Uterus (tissue), 4 donors: ENCODE measurements around the gene PSMD4. TPM values are rescaled to one million over a fixed set of nuclear protein-coding genes. Genes with fewer than 3 reads are reported as not detected.

Source experiments
- small RNA-seq: library from RNA; depleted of rRNA; stranded (forward); fragments of <200 nt; gene quantifications from one replicate; pipeline ENCODE3, GENCODE V24; 2016
- total RNA-seq, 4 donors: library from RNA; depleted of rRNA in 3 of 4; stranded (reverse); fragments of >200 nt in 3 of 4; gene quantifications; one replicate each; pipeline versions ENCODE4 v1.1.0 to v1.2.4, GENCODE V29; 2014 to 2023
- donor health status: DM: yes; HTN: yes; CAD: no.

Gene PSMD4
- total RNA-seq, 4 donors from 2014 or later, result 73.5 to 114 (median 89.1) TPM

Small RNAs within 50 kb of the gene (small RNA-seq; reads per million reads assigned to genes)
- gene RN7SL444P, result not detected

Other genes with a start within 250 kb of the PSMD4 start
- gene MINDY1, start 247.8 kb upstream of the PSMD4 start, total RNA-seq, result 10 to 100 TPM in 3 of 4 donors, 1 to 10 TPM in 1; 10.0 to 37.7 (median 24.6) TPM
- 10 to 100 TPM in 3 of 4 donors, 1 to 10 TPM in 1; 10.0 to 26.4 (median 20.1) TPM for gene PRUNE1, start 246.3 kb upstream of the PSMD4 start, total RNA-seq
- gene BNIPL, start 218.1 kb upstream of the PSMD4 start, total RNA-seq, result under 1 TPM in 2 of 4 donors, not detected in 2; 0.24 to 0.55 TPM
- 1 to 10 TPM in 3 of 4 donors, under 1 TPM in 1; 0.59 to 8.5 (median 3.8) TPM for gene C1orf56, start 207.0 kb upstream of the PSMD4 start, total RNA-seq
- gene CDC42SE1, start 195.1 kb upstream of the PSMD4 start, total RNA-seq, result 10 to 100 TPM; 21.5 to 80.8 (median 39.4) TPM
- gene MLLT11, start 194.3 kb upstream of the PSMD4 start, total RNA-seq, result 10 to 100 TPM in 1 of 4 donors, 1 to 10 TPM in 3; 1.3 to 10.6 (median 5.6) TPM
- gene GABPB2, start 184.0 kb upstream of the PSMD4 start, total RNA-seq, result 100 to 1,000 TPM in 1 of 4 donors, 10 to 100 TPM in 2, 1 to 10 TPM in 1; 7.4 to 285 (median 21.2) TPM
- gene SEMA6C, start 108.1 kb upstream of the PSMD4 start, total RNA-seq, result 10 to 100 TPM in 2 of 4 donors, 1 to 10 TPM in 1, under 1 TPM in 1; 0.88 to 31.3 (median 10.4) TPM
- gene TNFAIP8L2, start 98.1 kb upstream of the PSMD4 start, total RNA-seq, result 10 to 100 TPM in 1 of 4 donors, 1 to 10 TPM in 3; 1.0 to 27.1 (median 3.1) TPM
- 10 to 100 TPM in 2 of 4 donors, 1 to 10 TPM in 2; 6.4 to 32.9 (median 11.1) TPM for gene LYSMD1, start 88.8 kb upstream of the PSMD4 start, total RNA-seq
- 100 to 1,000 TPM in 1 of 4 donors, 10 to 100 TPM in 2, 1 to 10 TPM in 1; 3.2 to 186 (median 21.3) TPM for gene SCNM1, start 88.6 kb upstream of the PSMD4 start, total RNA-seq
- under 1 TPM in 1 of 4 donors, not detected in 3; 0.26 TPM for gene TMOD4, start 78.8 kb upstream of the PSMD4 start, total RNA-seq
- 10 to 100 TPM; 22.3 to 53.5 (median 32.7) TPM for gene VPS72, start 64.5 kb upstream of the PSMD4 start, total RNA-seq
- 100 to 1,000 TPM in 2 of 4 donors, 10 to 100 TPM in 2; 66.8 to 240 (median 92.6) TPM for gene PIP5K1A, start 56.2 kb upstream of the PSMD4 start, total RNA-seq
- gene ZNF687, start 27.6 kb downstream of the PSMD4 start, total RNA-seq, result 10 to 100 TPM in 2 of 4 donors, 1 to 10 TPM in 2; 6.4 to 31.9 (median 10.9) TPM
- 100 to 1,000 TPM in 1 of 4 donors, 10 to 100 TPM in 3; 15.9 to 155 (median 44.1) TPM for gene PI4KB, start 72.7 kb downstream of the PSMD4 start, total RNA-seq
- 10 to 100 TPM; 22.9 to 66.4 (median 34.1) TPM for gene RFX5, start 92.5 kb downstream of the PSMD4 start, total RNA-seq
- 100 to 1,000 TPM in 1 of 4 donors, 10 to 100 TPM in 3; 38.2 to 108 (median 61.6) TPM for gene SELENBP1, start 118.0 kb downstream of the PSMD4 start, total RNA-seq
- 100 to 1,000 TPM; 192 to 336 (median 244) TPM for gene PSMB4, start 144.8 kb downstream of the PSMD4 start, total RNA-seq
- gene POGZ, start 204.8 kb downstream of the PSMD4 start, total RNA-seq, result 100 to 1,000 TPM in 1 of 4 donors, 10 to 100 TPM in 3; 34.3 to 191 (median 62.8) TPM